GM21619 (cell line): ENCODE data around the gene MED7.
A peak's percentile ranks its signal among the peaks of the same experiment; 100 is the strongest.

Source experiments
- ATAC-seq: cut with Tn5 transposase; IDR thresholded peaks from one replicate; pipeline ENCODE4 v1.9.1; 2021; ENCODE audit not compliant: unreplicated experiment

MED7 gene

GRCh38 chr5:157164521-157164920 lies 21.9 kb upstream of the MED7 start:
- no peak for ATAC-seq

DNA sequence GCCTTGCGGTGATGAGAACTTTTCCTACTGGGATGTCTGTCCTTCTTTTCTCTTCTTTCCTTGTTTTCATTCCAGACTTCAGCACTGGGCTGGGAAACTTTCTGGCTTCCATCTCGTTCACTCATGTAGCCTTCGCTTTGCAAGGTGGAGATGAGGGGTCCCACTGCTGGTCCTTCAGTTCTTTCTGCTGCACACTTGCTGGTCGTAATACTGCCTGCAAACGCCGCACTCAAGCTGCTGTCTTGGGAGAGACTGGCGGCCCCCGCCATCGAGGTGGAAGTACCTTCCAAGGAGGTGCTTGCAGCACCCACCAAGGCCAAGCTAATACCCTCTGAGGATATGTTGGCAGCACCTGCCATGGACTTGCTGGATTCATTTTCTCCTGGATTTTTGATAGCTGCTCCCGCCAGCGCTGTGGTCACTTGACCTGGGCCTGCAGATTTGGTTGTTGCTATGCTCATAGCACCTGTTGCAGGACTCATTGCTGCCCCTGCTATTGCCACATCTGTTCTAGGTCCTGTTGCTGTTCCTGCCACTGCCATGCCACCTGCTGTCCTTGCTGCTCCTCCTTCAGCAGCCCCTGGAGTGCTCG lies 20.4 kb upstream of the MED7 start:
- no peak for ATAC-seq

- ATAC-seq: no peak
These were observed 19.3 kb upstream of the MED7 start for GRCh38 chr5:157161996-157162395.

GRCh38 chr5:157160001-157160400 lies 17.3 kb upstream of the MED7 start:
- ATAC-seq: no peak

DNA sequence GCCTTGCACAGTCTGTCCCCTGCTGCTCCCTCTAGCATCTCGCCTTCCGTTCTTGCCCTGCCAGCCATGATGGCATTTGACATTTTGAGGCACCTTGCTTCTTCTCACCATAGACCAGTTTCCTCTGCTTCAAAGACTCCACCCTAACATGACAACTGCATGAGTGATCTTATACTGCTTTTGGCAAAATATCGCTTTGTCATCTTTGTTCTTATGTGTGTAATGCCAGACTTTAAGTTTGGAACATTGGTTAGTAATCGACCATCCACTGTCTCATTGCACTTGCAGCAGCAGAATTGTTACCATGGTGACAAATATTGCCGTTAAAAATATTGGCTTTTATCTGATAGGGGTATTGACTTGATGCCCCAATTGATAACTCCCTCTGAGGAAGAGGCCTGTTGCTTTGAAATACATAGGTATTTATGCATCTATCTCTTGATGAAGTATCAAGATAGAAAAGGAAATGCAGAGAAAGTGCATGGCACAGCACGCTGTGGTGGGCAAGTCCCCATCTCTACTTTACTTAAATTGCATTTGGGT lies 16.6 kb upstream of the MED7 start:
- ATAC-seq: no peak

GRCh38 chr5:157157293-157157891 lies 14.7 kb upstream of the MED7 start:
- no peak for ATAC-seq

DNA sequence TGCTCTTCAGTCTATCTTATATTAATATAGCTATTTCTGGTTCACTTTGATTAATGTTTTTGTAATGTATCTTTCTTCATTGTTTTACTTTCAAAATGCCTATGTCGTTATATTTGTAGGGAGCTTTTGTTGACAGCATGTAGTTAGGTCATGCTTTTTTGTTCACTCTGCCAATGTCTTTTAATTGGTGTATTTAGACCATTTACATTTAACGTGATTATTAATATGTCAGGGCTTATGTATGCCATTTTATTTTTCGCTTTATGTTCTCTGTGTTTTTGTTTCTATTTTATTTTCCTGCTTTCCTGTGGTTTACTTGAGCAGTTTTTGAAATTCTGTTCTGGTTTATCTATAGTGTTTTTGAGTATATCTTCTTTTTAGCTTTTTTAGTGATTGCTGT lies 12.6 kb upstream of the MED7 start:
- ATAC-seq: no peak

GRCh38 chr5:157150995-157151394 lies 8.3 kb upstream of the MED7 start:
- no peak for ATAC-seq

DNA sequence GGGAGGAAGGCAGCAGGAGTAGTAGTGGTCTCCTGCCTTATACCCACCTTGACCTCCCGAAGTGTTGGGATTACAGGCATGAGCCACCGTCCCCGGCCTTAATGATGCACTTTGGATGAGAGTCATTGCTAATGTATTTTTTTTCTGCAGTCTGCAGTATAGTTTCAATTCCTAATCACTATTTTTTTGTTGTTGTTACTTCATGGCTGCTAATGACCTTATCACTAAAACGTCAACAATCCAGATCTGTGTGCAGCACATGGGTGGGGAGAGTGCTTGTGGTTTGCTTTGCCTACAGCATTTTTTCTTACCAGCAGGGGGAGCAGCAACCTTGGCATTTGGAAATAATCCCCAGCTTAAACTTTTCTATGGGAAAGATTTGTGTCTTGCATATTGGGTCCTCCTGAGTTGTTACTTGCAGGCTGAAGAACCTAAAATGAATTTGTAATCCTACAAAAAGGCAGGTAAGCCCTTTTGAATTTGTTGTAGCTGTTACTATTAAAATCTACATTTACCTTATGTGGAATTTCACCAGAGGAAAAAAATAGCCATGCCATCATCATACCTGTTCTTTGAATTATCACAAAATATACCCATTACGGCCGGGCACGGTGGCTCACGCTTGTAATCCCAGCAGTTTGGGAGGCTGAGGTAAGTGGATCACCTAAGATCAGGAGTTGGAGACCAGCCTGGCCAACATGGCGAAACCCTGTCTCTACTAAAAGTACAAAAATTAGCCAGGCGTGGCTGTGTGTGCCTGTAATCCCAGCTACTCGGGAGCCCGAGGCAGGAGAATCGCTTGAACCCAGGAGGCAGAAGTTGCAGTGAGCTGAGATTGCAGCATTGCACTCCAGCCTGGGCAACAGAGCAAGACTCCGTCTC lies 6.3 kb upstream of the MED7 start:
- ATAC-seq: peak; percentile 78

DNA sequence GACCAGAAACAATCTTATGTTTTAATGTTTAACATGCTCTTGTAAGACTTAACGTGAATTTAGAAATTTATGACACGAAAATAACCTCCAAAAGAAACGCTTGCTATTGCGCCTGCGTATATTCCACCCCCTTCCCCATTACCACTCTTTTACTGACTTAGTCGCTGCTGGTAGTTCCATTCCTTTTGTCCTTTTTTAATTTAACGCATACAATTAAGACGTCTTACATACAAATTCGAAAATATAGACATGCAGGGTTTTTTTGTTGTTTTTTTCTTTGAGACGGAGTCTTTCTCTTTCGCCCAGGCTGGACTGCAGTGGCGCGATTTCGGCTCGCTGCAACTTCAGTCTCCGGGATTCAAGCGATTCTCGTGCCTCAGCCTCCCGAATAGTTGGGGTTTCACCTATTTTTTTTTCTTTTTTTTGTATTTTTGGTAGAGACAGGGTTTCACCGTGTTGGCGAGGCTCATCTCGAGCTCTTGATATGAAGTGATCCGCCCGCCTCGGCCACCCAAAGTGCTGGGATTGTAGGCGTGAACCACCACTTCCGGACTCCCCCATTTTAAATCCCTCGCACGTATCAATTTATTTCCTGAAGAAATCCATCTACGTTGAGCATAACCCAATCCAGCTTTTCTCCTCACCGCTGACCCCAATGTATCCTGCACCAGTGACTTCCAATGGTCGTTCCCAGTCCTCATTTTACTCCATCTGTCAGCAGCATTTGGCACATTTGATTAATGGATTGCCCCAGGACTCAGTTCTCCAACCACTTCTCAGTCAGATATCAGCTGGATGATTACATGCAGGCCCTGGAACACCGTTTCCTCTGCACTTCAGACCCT lies 684 bp upstream of the MED7 start:
- ATAC-seq: peak; percentile 38

DNA sequence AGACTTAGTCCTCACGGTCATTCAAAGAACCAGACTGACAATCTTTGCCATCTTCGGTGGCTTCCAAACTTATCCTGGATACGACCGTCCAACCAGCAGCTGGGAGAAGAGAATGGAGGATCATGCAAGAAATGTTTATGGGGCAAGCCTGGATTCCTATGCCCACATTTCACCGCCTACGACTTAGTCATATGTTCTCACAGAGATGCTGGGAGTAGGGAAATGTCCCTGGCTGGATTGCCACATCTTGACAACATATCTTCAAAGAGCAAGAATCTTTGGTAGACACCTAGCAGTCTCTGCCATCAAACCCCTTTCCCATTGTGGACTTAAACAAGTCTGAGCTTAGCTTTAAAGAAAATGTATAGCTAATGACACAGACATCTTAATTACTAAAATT lies 5.0 kb downstream of the MED7 start:
- ATAC-seq: no peak

DNA sequence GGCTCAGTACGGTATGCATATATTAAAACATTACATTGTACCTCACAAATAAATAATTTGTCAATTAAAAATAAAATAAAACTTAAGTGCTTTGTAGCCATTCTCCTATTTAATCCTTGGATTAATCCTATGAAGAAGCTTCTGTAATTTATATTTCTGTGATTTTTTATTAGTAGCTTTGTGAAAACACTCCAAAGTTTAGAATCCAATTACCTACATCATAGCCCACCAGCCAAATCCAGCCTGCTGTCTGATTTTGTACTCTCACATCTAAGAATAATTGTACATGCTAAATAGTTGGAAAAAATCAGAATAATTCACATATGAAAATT lies 10.4 kb downstream of the MED7 start:
- ATAC-seq: no peak

DNA sequence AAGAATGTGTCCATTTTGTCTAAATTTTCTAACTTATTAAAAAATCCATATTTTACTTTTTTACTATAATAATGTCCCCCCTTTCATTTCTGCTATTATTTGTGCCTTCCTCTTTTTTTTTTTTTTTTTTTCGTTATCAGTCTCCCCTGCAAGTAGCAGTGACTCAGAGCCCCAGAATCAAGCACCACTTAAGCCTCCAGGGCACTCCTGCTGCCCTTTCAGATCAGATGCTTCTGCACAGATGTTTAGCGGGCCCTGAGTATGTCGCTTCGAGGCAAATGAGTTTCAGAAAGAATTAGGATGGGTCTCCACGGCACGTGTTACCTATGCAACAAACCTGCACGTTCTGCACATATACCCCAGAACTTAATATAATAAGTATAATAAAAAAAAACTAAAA lies 11.7 kb downstream of the MED7 start:
- ATAC-seq: peak; percentile 43

GRCh38 chr5:157121709-157122108 lies 21.0 kb downstream of the MED7 start:
- no peak for ATAC-seq

GRCh38 chr5:157120102-157120501 lies 22.6 kb downstream of the MED7 start:
- no peak for ATAC-seq

GRCh38 chr5:157116483-157116954 lies 26.1 kb downstream of the MED7 start:
- ATAC-seq: peak; percentile 68

DNA sequence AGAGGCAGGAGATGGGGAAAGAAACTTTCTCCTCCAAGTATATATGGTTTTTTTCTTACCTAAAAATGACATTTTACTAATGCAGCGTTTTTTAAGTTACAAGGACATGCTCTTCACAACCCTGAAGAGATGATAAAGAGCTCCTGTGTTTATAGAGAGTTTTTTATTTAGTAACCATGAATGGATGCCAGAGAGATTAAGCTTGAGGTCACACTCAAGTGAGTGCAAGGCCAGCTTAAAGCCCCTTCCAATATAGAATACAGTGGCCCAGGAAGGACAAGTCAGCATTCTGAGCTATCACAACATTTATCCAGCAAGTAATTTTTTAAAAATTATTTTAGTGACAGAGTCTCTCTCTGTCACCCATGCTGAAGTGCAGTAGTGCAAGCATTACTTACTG lies 27.2 kb downstream of the MED7 start:
- no peak for ATAC-seq

DNA sequence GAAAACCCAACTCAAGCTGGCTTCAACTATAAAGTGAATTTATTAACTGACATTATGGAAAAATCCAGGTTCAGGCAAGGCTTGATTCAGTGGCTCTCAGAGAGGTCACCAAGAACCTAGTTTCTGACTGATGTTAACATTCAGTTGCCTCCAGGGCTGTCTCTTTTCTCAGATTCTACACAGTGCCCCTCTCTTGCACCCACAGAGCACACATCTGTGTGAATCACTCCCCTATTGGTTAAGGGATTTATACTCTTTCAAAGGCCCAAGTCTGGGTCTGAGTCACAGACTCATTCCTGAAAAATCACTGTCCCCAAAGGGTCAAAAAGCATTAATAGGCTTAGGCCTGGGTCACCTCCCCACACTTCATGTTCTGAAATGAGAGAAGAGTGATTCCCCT lies 27.7 kb downstream of the MED7 start:
- ATAC-seq: no peak

GRCh38 chr5:157113002-157113401 lies 29.7 kb downstream of the MED7 start:
- ATAC-seq: no peak

- peak; percentile 70 for ATAC-seq
These were observed 32.9 kb downstream of the MED7 start for GRCh38 chr5:157109744-157110143.

GRCh38 chr5:157108976-157109375 lies 33.7 kb downstream of the MED7 start, which contains the start of gene HAVCR2:
TSS of gene HAVCR2 (minus strand) at chr5:157109044. CDS start at chr5:157108983, 61 bp downstream.
- peak; percentile 83 for ATAC-seq
